ENCODE results near the gene AP4S1. TPM values are rescaled to one million over a fixed set of nuclear protein-coding genes. Genes with fewer than 3 reads are reported as not detected.

AP4S1 gene
- total RNA-seq, 1 donor from 2014 or later = 7.7 TPM

GRCh38 chr14:31097081-31097480 is 71.6 kb downstream of the AP4S1 start:
- no peak for DNase-seq (ENCODE audit: low read depth)
- H3K4me3 ChIP-seq (ENCODE audit: low read depth, low read length) = no peak overlapping the region
- TF ChIP-seq CTCF (conservative IDR thresholded peaks at IDR 0.05; ENCODE audit: low read depth, low read length) = no peak

GRCh38 chr14:31106768-31107167 is 81.3 kb downstream of the AP4S1 start:
- no peak overlapping the region for H3K4me3 ChIP-seq (ENCODE audit: low read depth, low read length)
- TF ChIP-seq CTCF (conservative IDR thresholded peaks at IDR 0.05; ENCODE audit: low read depth, low read length) = no peak
- no peak for DNase-seq (ENCODE audit: low read depth)

- DNase-seq (ENCODE audit: low read depth) = no peak
Measured at GRCh38 chr14:31109257-31109656, 83.8 kb downstream of the AP4S1 start.

GRCh38 chr14:31110872-31111271 is 85.4 kb downstream of the AP4S1 start:
- no peak overlapping the region for H3K4me3 ChIP-seq (ENCODE audit: low read depth, low read length)
- no peak for DNase-seq (ENCODE audit: low read depth)
- no peak for TF ChIP-seq CTCF (conservative IDR thresholded peaks at IDR 0.05; ENCODE audit: low read depth, low read length)

More at GRCh38 chr14:31109257-31109656, 83.8 kb downstream of the AP4S1 start:
- no peak overlapping the region for H3K4me3 ChIP-seq (ENCODE audit: low read depth, low read length)
- no peak for TF ChIP-seq CTCF (conservative IDR thresholded peaks at IDR 0.05; ENCODE audit: low read depth, low read length)

- DNase-seq (ENCODE audit: low read depth) = no peak
- no peak overlapping the region for H3K4me3 ChIP-seq (ENCODE audit: low read depth, low read length)
- no peak for TF ChIP-seq CTCF (conservative IDR thresholded peaks at IDR 0.05; ENCODE audit: low read depth, low read length)
Measured at GRCh38 chr14:31113794-31114193, 88.3 kb downstream of the AP4S1 start.

- no peak for TF ChIP-seq CTCF (conservative IDR thresholded peaks at IDR 0.05; ENCODE audit: low read depth, low read length)
- DNase-seq (ENCODE audit: low read depth) = no peak
- H3K4me3 ChIP-seq (ENCODE audit: low read depth, low read length) = no peak overlapping the region
Measured at GRCh38 chr14:31118892-31119291, 93.4 kb downstream of the AP4S1 start.

- TF ChIP-seq CTCF (conservative IDR thresholded peaks at IDR 0.05; ENCODE audit: low read depth, low read length) = no peak
- no peak overlapping the region for H3K4me3 ChIP-seq (ENCODE audit: low read depth, low read length)
- no peak for DNase-seq (ENCODE audit: low read depth)
Measured at GRCh38 chr14:31122098-31122611, 96.7 kb downstream of the AP4S1 start.

All from epithelial cell of proximal tubule (primary cell).